Measurements from ENCODE around the gene FAM3A.

The FAM3A gene

GRCh38 chrX:154469114-154469513 is 46.9 kb downstream of the FAM3A start:
- no peak overlapping the region for H3K4me3 ChIP-seq (ENCODE audit: control insufficient read depth in 1 of 7, extremely low read depth in 1 of 7, insufficient read depth in 4 of 7, low read depth in 2 of 7, low read length in 6 of 7)

DNA sequence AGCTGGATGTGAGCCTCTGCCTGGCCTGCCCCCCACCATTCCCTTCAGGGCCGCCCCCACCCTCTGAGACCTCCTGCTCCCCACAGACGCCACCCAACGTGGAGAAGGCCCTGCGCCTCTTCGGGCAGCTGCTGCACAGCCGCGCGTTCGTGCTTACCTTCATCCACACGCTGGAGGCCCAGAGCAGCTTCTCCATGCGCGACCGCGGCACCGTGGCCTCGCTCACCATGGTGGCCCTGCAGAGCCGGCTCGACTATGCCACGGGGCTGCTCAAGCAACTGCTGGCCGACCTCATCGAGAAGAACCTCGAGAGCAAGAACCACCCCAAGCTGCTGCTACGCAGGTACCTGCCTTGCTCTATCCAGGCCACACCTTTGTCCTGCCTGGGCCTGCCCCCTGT is 47.8 kb downstream of the FAM3A start:
- H3K4me1 ChIP-seq (ENCODE audit: control extremely low read depth in 1 of 4, control insufficient read depth in 4 of 4, insufficient read depth in 4 of 4, low read length in 3 of 4): no peaks in the 10 kb centered on the region
- ChIA-PET POLR2A (no interaction called here), CTCF (no interaction called here)
- no peak for DNase-seq
- H3K4me3 ChIP-seq (ENCODE audit: control insufficient read depth in 1 of 7, extremely low read depth in 1 of 7, insufficient read depth in 4 of 7, low read depth in 2 of 7, low read length in 6 of 7): no peak overlapping the region
- peaks cover 0 to 5% (median 0%) of the 10 kb centered on the region in 5 experiments for H3K9me3 ChIP-seq (ENCODE audit: control extremely low read depth in 1 of 5, control insufficient read depth in 4 of 5, insufficient read depth in 2 of 5, low read depth in 1 of 5, low read length in 4 of 5)
- WGBS (ENCODE audit: insufficient coverage): 98% methylated on average over 23 of the region's 23 CpGs
- H3K27ac ChIP-seq (ENCODE audit: insufficient read depth in 1 of 2, low read depth in 1 of 2, low read length in 2 of 2, poor library complexity in 1 of 2, severe bottlenecking in 2 of 2): no peak overlapping the region
- H3K27me3 ChIP-seq (replicated peaks in 2 of 5; ENCODE audit: control insufficient read depth in 4 of 5, insufficient read depth in 5 of 5, low read length in 4 of 5): peaks cover 0 to 6% (median 0%) of the 10 kb centered on the region in 5 experiments
- peaks cover 0 to 7% (median 5%) of the 10 kb centered on the region in 4 experiments for H3K36me3 ChIP-seq (ENCODE audit: control insufficient read depth in 4 of 4, insufficient read depth in 4 of 4, low read length in 3 of 4)

More at GRCh38 chrX:154469114-154469513, 46.9 kb downstream of the FAM3A start:
- POLR2A ChIA-PET: no interaction called here
- CTCF ChIA-PET: no interaction called here
- Histone ChIP-seq H3K27ac (ENCODE audit: insufficient read depth in 1 of 2, low read depth in 1 of 2, low read length in 2 of 2, poor library complexity in 1 of 2, severe bottlenecking in 2 of 2) (no peak overlapping the region), H3K27me3 (replicated peaks in 2 of 5; ENCODE audit: control insufficient read depth in 4 of 5, insufficient read depth in 5 of 5, low read length in 4 of 5) (peaks cover 0 to 6% (median 0%) of the 10 kb centered on the region in 5 experiments), H3K36me3 (ENCODE audit: control insufficient read depth in 4 of 4, insufficient read depth in 4 of 4, low read length in 3 of 4) (peaks cover 0 to 7% (median 5%) of the 10 kb centered on the region in 4 experiments), H3K4me1 (ENCODE audit: control extremely low read depth in 1 of 4, control insufficient read depth in 4 of 4, insufficient read depth in 4 of 4, low read length in 3 of 4) (no peaks in the 10 kb centered on the region), H3K9me3 (ENCODE audit: control extremely low read depth in 1 of 5, control insufficient read depth in 4 of 5, insufficient read depth in 2 of 5, low read depth in 1 of 5, low read length in 4 of 5) (peaks cover 0 to 5% (median 0%) of the 10 kb centered on the region in 5 experiments)
- WGBS (ENCODE audit: insufficient coverage): 92% methylated on average over 8 of the region's 9 CpGs
- DNase-seq: no peak

DNA sequence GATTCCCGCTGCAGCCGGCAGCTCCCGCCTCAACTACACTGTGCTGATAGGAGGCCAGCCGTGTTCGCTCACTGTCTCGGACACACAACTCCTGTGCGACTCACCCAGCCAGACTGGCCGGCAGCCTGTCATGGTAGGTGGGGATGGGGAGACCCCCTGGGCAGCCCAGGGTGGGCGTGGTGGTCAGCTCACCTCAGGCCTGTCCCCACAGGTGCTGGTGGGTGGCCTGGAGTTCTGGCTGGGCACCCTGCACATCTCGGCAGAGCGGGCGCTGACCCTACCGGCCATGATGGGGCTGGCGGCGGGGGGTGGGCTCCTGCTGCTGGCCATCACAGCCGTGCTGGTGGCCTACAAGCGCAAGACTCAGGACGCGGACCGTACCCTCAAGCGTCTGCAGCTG is 48.5 kb downstream of the FAM3A start:
- H3K4me1 ChIP-seq (ENCODE audit: control extremely low read depth in 1 of 4, control insufficient read depth in 4 of 4, insufficient read depth in 4 of 4, low read length in 3 of 4): no peaks in the 10 kb centered on the region
- no peak overlapping the region for H3K27ac ChIP-seq (ENCODE audit: insufficient read depth in 1 of 2, low read depth in 1 of 2, low read length in 2 of 2, poor library complexity in 1 of 2, severe bottlenecking in 2 of 2)
- POLR2A ChIA-PET: no interaction called here
- CTCF ChIA-PET: no interaction called here
- DNase-seq: no peak
- no peak overlapping the region for H3K4me3 ChIP-seq (ENCODE audit: control insufficient read depth in 1 of 7, extremely low read depth in 1 of 7, insufficient read depth in 4 of 7, low read depth in 2 of 7, low read length in 6 of 7)
- peaks cover 0 to 5% (median 0%) of the 10 kb centered on the region in 5 experiments for H3K9me3 ChIP-seq (ENCODE audit: control extremely low read depth in 1 of 5, control insufficient read depth in 4 of 5, insufficient read depth in 2 of 5, low read depth in 1 of 5, low read length in 4 of 5)
- peaks cover 0 to 6% (median 0%) of the 10 kb centered on the region in 5 experiments for H3K27me3 ChIP-seq (replicated peaks in 2 of 5; ENCODE audit: control insufficient read depth in 4 of 5, insufficient read depth in 5 of 5, low read length in 4 of 5)
- H3K36me3 ChIP-seq (ENCODE audit: control insufficient read depth in 4 of 4, insufficient read depth in 4 of 4, low read length in 3 of 4): peaks cover 0 to 7% (median 6%) of the 10 kb centered on the region in 4 experiments
- WGBS (ENCODE audit: insufficient coverage): 98% methylated on average over 18 of the region's 21 CpGs

GRCh38 chrX:154466907-154467306 is 49.1 kb downstream of the FAM3A start:
- H3K9me3 ChIP-seq (ENCODE audit: control extremely low read depth in 1 of 5, control insufficient read depth in 4 of 5, insufficient read depth in 2 of 5, low read depth in 1 of 5, low read length in 4 of 5): peaks cover 0 to 5% (median 0%) of the 10 kb centered on the region in 5 experiments
- peaks cover 0 to 6% (median 0%) of the 10 kb centered on the region in 5 experiments for H3K27me3 ChIP-seq (replicated peaks in 2 of 5; ENCODE audit: control insufficient read depth in 4 of 5, insufficient read depth in 5 of 5, low read length in 4 of 5)
- no peak overlapping the region for H3K4me3 ChIP-seq (ENCODE audit: control insufficient read depth in 1 of 7, extremely low read depth in 1 of 7, insufficient read depth in 4 of 7, low read depth in 2 of 7, low read length in 6 of 7)
- CTCF ChIA-PET: no interaction called here
- peaks cover 0 to 9% (median 7%) of the 10 kb centered on the region in 4 experiments for H3K36me3 ChIP-seq (ENCODE audit: control insufficient read depth in 4 of 4, insufficient read depth in 4 of 4, low read length in 3 of 4)
- no peaks in the 10 kb centered on the region for H3K4me1 ChIP-seq (ENCODE audit: control extremely low read depth in 1 of 4, control insufficient read depth in 4 of 4, insufficient read depth in 4 of 4, low read length in 3 of 4)
- WGBS (ENCODE audit: insufficient coverage): 89% methylated on average over 15 of the region's 15 CpGs
- DNase-seq: no peak
- no peak overlapping the region for H3K27ac ChIP-seq (ENCODE audit: insufficient read depth in 1 of 2, low read depth in 1 of 2, low read length in 2 of 2, poor library complexity in 1 of 2, severe bottlenecking in 2 of 2)
- POLR2A ChIA-PET: no interaction called here

- CTCF ChIA-PET: no interaction called here
- Histone ChIP-seq H3K4me1 (ENCODE audit: control extremely low read depth in 1 of 4, control insufficient read depth in 4 of 4, insufficient read depth in 4 of 4, low read length in 3 of 4) (no peaks in the 10 kb centered on the region), H3K27me3 (replicated peaks in 2 of 5; ENCODE audit: control insufficient read depth in 4 of 5, insufficient read depth in 5 of 5, low read length in 4 of 5) (peaks cover 0 to 11% (median 0%) of the 10 kb centered on the region in 5 experiments), H3K36me3 (ENCODE audit: control insufficient read depth in 4 of 4, insufficient read depth in 4 of 4, low read length in 3 of 4) (peaks cover 0 to 13% (median 7%) of the 10 kb centered on the region in 4 experiments), H3K9me3 (ENCODE audit: control extremely low read depth in 1 of 5, control insufficient read depth in 4 of 5, insufficient read depth in 2 of 5, low read depth in 1 of 5, low read length in 4 of 5) (peaks cover 0 to 5% (median 0%) of the 10 kb centered on the region in 5 experiments), H3K4me3 (ENCODE audit: control insufficient read depth in 1 of 7, extremely low read depth in 1 of 7, insufficient read depth in 4 of 7, low read depth in 2 of 7, low read length in 6 of 7) (no peak overlapping the region), H3K27ac (ENCODE audit: insufficient read depth in 1 of 2, low read depth in 1 of 2, low read length in 2 of 2, poor library complexity in 1 of 2, severe bottlenecking in 2 of 2) (no peak overlapping the region)
- POLR2A ChIA-PET: no interaction called here
- WGBS (ENCODE audit: insufficient coverage): 92% methylated on average over 26 of the region's 32 CpGs
- no peak for DNase-seq
Measured at GRCh38 chrX:154466036-154466435, 50.0 kb downstream of the FAM3A start.

DNA sequence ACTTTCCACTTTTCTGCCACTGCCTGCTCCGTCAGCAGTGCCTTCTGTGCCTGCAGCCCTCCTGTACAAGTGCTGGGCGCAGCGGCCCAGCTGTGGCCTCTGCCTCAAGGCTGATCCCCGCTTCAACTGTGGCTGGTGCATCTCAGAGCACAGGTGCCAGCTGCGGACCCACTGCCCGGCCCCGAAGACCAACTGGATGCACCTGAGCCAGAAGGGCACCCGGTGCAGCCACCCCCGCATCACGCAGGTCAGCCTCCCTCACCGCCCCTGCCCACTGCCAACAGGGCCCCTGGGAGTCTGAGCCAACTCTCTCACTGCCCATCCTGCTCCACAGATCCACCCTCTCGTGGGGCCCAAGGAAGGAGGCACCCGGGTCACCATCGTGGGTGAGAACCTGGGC is 50.4 kb downstream of the FAM3A start:
- H3K27ac ChIP-seq (ENCODE audit: insufficient read depth in 1 of 2, low read depth in 1 of 2, low read length in 2 of 2, poor library complexity in 1 of 2, severe bottlenecking in 2 of 2): no peak overlapping the region
- H3K9me3 ChIP-seq (ENCODE audit: control extremely low read depth in 1 of 5, control insufficient read depth in 4 of 5, insufficient read depth in 2 of 5, low read depth in 1 of 5, low read length in 4 of 5): peaks cover 0 to 5% (median 0%) of the 10 kb centered on the region in 5 experiments
- whole genome bisulfite sequencing (ENCODE audit: insufficient coverage): 95% methylated on average over 14 of the region's 14 CpGs
- no peak for DNase-seq
- peaks cover 0 to 18% (median 7%) of the 10 kb centered on the region in 4 experiments for H3K36me3 ChIP-seq (ENCODE audit: control insufficient read depth in 4 of 4, insufficient read depth in 4 of 4, low read length in 3 of 4)
- ChIA-PET POLR2A (no interaction called here), CTCF (interaction anchor here (0.6 kb wide), 1 partner anchor 366 kb away, joined by 3 read pairs; no protein-coding TSS in a partner anchor)
- H3K27me3 ChIP-seq (replicated peaks in 2 of 5; ENCODE audit: control insufficient read depth in 4 of 5, insufficient read depth in 5 of 5, low read length in 4 of 5): peaks cover 0 to 11% (median 0%) of the 10 kb centered on the region in 5 experiments
- no peaks in the 10 kb centered on the region for H3K4me1 ChIP-seq (ENCODE audit: control extremely low read depth in 1 of 4, control insufficient read depth in 4 of 4, insufficient read depth in 4 of 4, low read length in 3 of 4)
- no peak overlapping the region for H3K4me3 ChIP-seq (ENCODE audit: control insufficient read depth in 1 of 7, extremely low read depth in 1 of 7, insufficient read depth in 4 of 7, low read depth in 2 of 7, low read length in 6 of 7)

DNA sequence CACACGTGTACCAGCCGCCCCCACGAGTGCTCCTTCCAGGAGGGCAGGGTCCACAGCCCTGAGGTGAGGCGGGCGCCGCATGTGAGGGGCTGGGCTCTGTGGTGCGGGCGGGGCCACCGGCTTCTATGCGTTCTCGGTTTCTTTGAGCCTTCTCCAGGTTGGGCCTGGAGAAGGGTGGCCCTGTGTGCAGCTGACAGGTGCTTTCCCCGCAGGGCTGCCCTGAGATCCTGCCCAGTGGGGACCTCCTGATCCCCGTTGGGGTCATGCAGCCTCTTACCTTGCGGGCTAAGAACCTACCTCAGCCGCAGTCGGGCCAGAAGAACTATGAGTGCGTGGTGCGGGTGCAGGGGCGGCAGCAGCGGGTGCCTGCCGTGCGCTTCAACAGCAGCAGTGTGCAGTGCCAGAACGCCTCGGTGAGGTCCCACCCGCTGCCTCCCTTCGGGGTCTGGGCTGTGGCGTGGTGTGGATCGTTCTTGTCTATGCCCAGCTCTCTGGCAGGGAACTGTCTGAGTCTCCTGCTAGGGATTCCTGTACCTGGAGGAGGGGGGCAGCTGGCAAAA is 51.1 kb downstream of the FAM3A start:
- peaks cover 0 to 16% (median 6%) of the 10 kb centered on the region in 4 experiments for H3K36me3 ChIP-seq (ENCODE audit: control insufficient read depth in 4 of 4, insufficient read depth in 4 of 4, low read length in 3 of 4)
- POLR2A ChIA-PET: no interaction called here

More for the DNA sequence above, 51.1 kb downstream of the FAM3A start:
- Histone ChIP-seq H3K27me3 (replicated peaks in 2 of 5; ENCODE audit: control insufficient read depth in 4 of 5, insufficient read depth in 5 of 5, low read length in 4 of 5) (peaks cover 0 to 11% (median 0%) of the 10 kb centered on the region in 5 experiments), H3K4me3 (ENCODE audit: control insufficient read depth in 1 of 7, extremely low read depth in 1 of 7, insufficient read depth in 4 of 7, low read depth in 2 of 7, low read length in 6 of 7) (no peak overlapping the region), H3K9me3 (ENCODE audit: control extremely low read depth in 1 of 5, control insufficient read depth in 4 of 5, insufficient read depth in 2 of 5, low read depth in 1 of 5, low read length in 4 of 5) (peaks cover 0 to 5% (median 0%) of the 10 kb centered on the region in 5 experiments), H3K4me1 (ENCODE audit: control extremely low read depth in 1 of 4, control insufficient read depth in 4 of 4, insufficient read depth in 4 of 4, low read length in 3 of 4) (no peaks in the 10 kb centered on the region), H3K27ac (ENCODE audit: insufficient read depth in 1 of 2, low read depth in 1 of 2, low read length in 2 of 2, poor library complexity in 1 of 2, severe bottlenecking in 2 of 2) (no peak overlapping the region)
- no peak for DNase-seq
- CTCF ChIA-PET: no interaction called here
- 91% methylated on average over 22 of the region's 28 CpGs for WGBS (ENCODE audit: insufficient coverage)

Measured in common myeloid progenitor, CD34-positive (primary cell).